ENCODE results near the gene PSMD9. TPM values are rescaled to one million over a fixed set of nuclear protein-coding genes. Genes with fewer than 3 reads are reported as not detected.
"Not testable (repeated sequence)": the region's sequence is repeated elsewhere in the genome, so short reads cannot be mapped to it uniquely, and the experiment has no call there.

Gene PSMD9
- total and polyA plus RNA-seq, 12 donors, result 31.4 to 145 (median 55.7) TPM

DNA sequence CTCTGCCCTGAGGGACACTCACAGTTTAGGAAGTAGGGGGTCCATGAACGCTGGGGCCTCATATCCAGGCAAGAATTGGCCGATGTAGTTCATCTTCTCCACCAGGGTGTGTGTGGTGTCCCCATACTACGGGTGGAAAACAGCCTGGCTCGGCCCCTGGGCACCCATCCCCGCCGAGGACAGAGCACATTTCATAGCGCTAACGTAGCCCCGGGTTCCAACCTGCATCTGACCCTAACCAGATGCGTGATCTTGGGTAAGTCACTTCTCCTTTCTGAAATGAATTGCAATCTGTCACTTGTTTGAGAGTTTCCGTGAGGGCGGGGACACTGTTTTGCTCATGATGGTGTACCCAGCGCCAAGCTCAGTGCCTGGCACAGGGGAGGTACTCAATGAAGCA is 38.9 kb upstream of the PSMD9 start:
- no peak overlapping the region for H3K4me3 ChIP-seq
- WGBS, 4 donors, result 76 to 90% (median 81%) methylated on average over 11 to 13 of the region's 13 CpGs
- no peaks in the 10 kb centered on the region for H3K27me3 ChIP-seq
- no peaks in the 10 kb centered on the region for H3K4me1 ChIP-seq (replicated peaks in 1 of 2)
- H3K9me3 ChIP-seq (replicated peaks in 1 of 3), result no peaks in the 10 kb centered on the region
- TF ChIP-seq POLR2A (IDR thresholded peaks at IDR 0.05), result no peak
- TF ChIP-seq CTCF (IDR thresholded peaks at IDR 0.05), result no peak
- no peaks in the 10 kb centered on the region for H3K36me3 ChIP-seq (replicated peaks in 1 of 2)
- intact Hi-C loops (cut with DNase I), result no loop called here
- no peak for DNase-seq
- no peak overlapping the region for H3K27ac ChIP-seq

DNA sequence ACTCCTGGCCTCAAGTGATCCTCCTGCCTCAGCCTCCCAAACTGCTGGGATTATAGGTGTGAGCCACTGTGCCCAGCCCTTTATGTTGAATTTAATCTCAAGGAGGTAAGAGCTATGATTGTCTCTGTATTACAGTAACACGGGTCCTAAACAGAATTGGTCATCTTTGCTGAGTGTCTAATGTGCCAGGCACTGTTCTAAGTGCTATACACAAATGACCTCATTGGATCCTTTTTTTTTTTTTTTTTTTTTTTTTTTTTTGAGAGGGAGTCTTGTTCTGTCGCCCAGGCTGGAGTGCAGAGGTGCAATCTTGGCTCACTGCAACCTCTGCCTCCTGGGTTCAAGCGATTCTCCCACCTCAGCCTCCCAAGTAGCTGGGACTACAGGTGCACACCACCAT is 36.2 kb upstream of the PSMD9 start:
- H3K27me3 ChIP-seq; H3K27ac ChIP-seq; H3K4me1 ChIP-seq (replicated peaks in 1 of 2); H3K9me3 ChIP-seq (replicated peaks in 1 of 3); H3K36me3 ChIP-seq (replicated peaks in 1 of 2); DNase-seq; H3K4me3 ChIP-seq; intact Hi-C loops (cut with DNase I): not testable (repeated sequence)
- WGBS, 4 donors, result 55 to 86% (median 80%) methylated on average over 3 of the region's 3 CpGs

GRCh38 chr12:121857322-121858246 is 31.0 kb upstream of the PSMD9 start:
- Histone ChIP-seq H3K27ac (peak overlapping the region in 3 of 5 donors; percentile 90 to 95 (median 95)), H3K9me3 (replicated peaks in 1 of 3) (no peaks in the 10 kb centered on the region), H3K27me3 (no peaks in the 10 kb centered on the region), H3K36me3 (replicated peaks in 1 of 2) (no peaks in the 10 kb centered on the region), H3K4me3 (no peak overlapping the region), H3K4me1 (replicated peaks in 1 of 2) (peaks cover 14% of the 10 kb centered on the region in 2 donors)
- intact Hi-C loops (cut with DNase I), result no loop called here
- TF ChIP-seq POLR2A (IDR thresholded peaks at IDR 0.05) (no peak), CTCF (IDR thresholded peaks at IDR 0.05) (no peak)
- 81 to 84% (median 81%) methylated on average over 6 to 11 of the region's 11 CpGs for WGBS, 4 donors
- no peak for DNase-seq

- no peak for DNase-seq
- no peak for TF ChIP-seq CTCF (IDR thresholded peaks at IDR 0.05)
- TF ChIP-seq POLR2A (IDR thresholded peaks at IDR 0.05), result no peak
- Histone ChIP-seq H3K4me3 (no peak overlapping the region), H3K9me3 (replicated peaks in 1 of 3) (no peaks in the 10 kb centered on the region), H3K27ac (peak overlapping the region; percentile 62 to 95 (median 90)), H3K36me3 (replicated peaks in 1 of 2) (no peaks in the 10 kb centered on the region), H3K4me1 (replicated peaks in 1 of 2) (peaks cover 14% of the 10 kb centered on the region in 2 donors), H3K27me3 (no peaks in the 10 kb centered on the region)
- intact Hi-C loops (cut with DNase I), result no loop called here
- WGBS, 4 donors, result 87 to 92% (median 89%) methylated on average over 10 of the region's 10 CpGs
Observed at GRCh38 chr12:121858318-121858661, 30.3 kb upstream of the PSMD9 start.

Measured in adrenal gland (tissue), 12 donors.